Measurements from ENCODE around the gene ITPRID1. TPM values are rescaled to one million over a fixed set of nuclear protein-coding genes. Genes with fewer than 3 reads are reported as not detected.

The ITPRID1 gene
- total RNA-seq, 1 experiment from 2014 or later: not detected

DNA sequence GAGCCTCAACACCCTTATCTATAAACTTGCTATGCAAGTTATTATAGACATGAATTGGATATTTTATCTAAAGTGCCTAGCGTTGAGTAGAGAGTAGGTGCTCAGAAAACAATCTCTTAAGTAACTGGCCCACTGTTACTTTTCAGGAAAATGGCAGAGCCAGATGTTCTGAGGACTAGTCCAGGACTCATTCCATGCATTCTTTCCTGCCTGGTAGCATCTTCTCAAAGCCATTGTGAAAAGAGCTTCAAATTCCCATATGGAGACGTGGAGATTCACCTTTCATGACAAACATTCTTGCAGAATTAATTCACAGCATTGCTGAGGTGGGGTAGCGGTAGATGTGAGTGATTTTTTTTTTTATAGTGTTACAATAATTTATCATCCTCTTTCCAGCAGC, 35.9 kb upstream of the ITPRID1 start:
- ATAC-seq (no peak), DNase-seq (ENCODE audit: low read depth, low spot score) (no peak)
- H3K27ac ChIP-seq (ENCODE audit: low read depth, low read length): no peak overlapping the region
- H3K4me2 ChIP-seq (ENCODE audit: low read length): no peak overlapping the region
- TF ChIP-seq, protein P1, sequence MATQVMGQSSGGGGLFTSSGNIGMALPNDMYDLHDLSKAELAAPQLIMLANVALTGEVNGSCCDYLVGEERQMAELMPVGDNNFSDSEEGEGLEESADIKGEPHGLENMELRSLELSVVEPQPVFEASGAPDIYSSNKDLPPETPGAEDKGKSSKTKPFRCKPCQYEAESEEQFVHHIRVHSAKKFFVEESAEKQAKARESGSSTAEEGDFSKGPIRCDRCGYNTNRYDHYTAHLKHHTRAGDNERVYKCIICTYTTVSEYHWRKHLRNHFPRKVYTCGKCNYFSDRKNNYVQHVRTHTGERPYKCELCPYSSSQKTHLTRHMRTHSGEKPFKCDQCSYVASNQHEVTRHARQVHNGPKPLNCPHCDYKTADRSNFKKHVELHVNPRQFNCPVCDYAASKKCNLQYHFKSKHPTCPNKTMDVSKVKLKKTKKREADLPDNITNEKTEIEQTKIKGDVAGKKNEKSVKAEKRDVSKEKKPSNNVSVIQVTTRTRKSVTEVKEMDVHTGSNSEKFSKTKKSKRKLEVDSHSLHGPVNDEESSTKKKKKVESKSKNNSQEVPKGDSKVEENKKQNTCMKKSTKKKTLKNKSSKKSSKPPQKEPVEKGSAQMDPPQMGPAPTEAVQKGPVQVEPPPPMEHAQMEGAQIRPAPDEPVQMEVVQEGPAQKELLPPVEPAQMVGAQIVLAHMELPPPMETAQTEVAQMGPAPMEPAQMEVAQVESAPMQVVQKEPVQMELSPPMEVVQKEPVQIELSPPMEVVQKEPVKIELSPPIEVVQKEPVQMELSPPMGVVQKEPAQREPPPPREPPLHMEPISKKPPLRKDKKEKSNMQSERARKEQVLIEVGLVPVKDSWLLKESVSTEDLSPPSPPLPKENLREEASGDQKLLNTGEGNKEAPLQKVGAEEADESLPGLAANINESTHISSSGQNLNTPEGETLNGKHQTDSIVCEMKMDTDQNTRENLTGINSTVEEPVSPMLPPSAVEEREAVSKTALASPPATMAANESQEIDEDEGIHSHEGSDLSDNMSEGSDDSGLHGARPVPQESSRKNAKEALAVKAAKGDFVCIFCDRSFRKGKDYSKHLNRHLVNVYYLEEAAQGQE (IDR thresholded peaks at IDR 0.05; ENCODE audit: low read depth): no peak
- TF ChIP-seq CEBPB (IDR thresholded peaks at IDR 0.05; ENCODE audit: low read depth) (no peak), TCF7L2 (IDR thresholded peaks at IDR 0.05; ENCODE audit: borderline replicate concordance, extremely low read depth, insufficient read depth, insufficient read length) (no peak), EGR1 (IDR thresholded peaks at IDR 0.05; ENCODE audit: low read depth) (no peak), CBX3 (IDR thresholded peaks at IDR 0.05; ENCODE audit: low read depth) (no peak), EZH2 (IDR thresholded peaks at IDR 0.05) (no peak), POLR2AphosphoS5 (IDR thresholded peaks at IDR 0.05; ENCODE audit: low read depth, low read length) (no peak), SRF (IDR thresholded peaks at IDR 0.05; ENCODE audit: low read depth) (no peak), SP1 (IDR thresholded peaks at IDR 0.05; ENCODE audit: low read depth) (no peak), RAD21 (IDR thresholded peaks at IDR 0.05; ENCODE audit: low read depth) (no peak)
- TF ChIP-seq, protein P2, sequence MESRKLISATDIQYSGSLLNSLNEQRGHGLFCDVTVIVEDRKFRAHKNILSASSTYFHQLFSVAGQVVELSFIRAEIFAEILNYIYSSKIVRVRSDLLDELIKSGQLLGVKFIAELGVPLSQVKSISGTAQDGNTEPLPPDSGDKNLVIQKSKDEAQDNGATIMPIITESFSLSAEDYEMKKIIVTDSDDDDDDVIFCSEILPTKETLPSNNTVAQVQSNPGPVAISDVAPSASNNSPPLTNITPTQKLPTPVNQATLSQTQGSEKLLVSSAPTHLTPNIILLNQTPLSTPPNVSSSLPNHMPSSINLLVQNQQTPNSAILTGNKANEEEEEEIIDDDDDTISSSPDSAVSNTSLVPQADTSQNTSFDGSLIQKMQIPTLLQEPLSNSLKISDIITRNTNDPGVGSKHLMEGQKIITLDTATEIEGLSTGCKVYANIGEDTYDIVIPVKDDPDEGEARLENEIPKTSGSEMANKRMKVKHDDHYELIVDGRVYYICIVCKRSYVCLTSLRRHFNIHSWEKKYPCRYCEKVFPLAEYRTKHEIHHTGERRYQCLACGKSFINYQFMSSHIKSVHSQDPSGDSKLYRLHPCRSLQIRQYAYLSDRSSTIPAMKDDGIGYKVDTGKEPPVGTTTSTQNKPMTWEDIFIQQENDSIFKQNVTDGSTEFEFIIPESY (IDR thresholded peaks at IDR 0.05; ENCODE audit: extremely low read depth, insufficient replicate concordance, low read length): no peak
- TF ChIP-seq, protein P3, sequence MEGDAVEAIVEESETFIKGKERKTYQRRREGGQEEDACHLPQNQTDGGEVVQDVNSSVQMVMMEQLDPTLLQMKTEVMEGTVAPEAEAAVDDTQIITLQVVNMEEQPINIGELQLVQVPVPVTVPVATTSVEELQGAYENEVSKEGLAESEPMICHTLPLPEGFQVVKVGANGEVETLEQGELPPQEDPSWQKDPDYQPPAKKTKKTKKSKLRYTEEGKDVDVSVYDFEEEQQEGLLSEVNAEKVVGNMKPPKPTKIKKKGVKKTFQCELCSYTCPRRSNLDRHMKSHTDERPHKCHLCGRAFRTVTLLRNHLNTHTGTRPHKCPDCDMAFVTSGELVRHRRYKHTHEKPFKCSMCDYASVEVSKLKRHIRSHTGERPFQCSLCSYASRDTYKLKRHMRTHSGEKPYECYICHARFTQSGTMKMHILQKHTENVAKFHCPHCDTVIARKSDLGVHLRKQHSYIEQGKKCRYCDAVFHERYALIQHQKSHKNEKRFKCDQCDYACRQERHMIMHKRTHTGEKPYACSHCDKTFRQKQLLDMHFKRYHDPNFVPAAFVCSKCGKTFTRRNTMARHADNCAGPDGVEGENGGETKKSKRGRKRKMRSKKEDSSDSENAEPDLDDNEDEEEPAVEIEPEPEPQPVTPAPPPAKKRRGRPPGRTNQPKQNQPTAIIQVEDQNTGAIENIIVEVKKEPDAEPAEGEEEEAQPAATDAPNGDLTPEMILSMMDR (IDR thresholded peaks at IDR 0.05 in 2 of 3, conservative IDR thresholded peaks at IDR 0.05 in 1 of 3; ENCODE audit: borderline replicate concordance in 1 of 3, insufficient read depth in 1 of 3, low read depth in 2 of 3, low read length in 2 of 3): no peak
- ChIA-PET POLR2A (no interaction called here), CTCF (no interaction called here), RAD21 (ENCODE audit: low non-redundant PET in 1 of 2, low total read pairs in 2 of 2, uncharacterized antibody in 2 of 2, unreplicated experiment in 2 of 2) (no interaction called here)
- no peak overlapping the region for H3K9ac ChIP-seq (ENCODE audit: low read length)
- no peak overlapping the region for H3K4me3 ChIP-seq (replicated peaks in 1 of 2; ENCODE audit: low read depth in 1 of 2, low read length in 2 of 2)
- H3K9me3 ChIP-seq (ENCODE audit: control insufficient read depth in 1 of 2, insufficient read depth in 1 of 2, low read depth in 1 of 2, low read length in 2 of 2): no peaks in the 10 kb centered on the region
- no peaks in the 10 kb centered on the region for H3K79me2 ChIP-seq (ENCODE audit: insufficient read depth, low read length)
- H4K20me1 ChIP-seq (ENCODE audit: insufficient read depth): no peaks in the 10 kb centered on the region
- no peaks in the 10 kb centered on the region for H3K9me2 ChIP-seq (ENCODE audit: insufficient read depth)
- H3K4me1 ChIP-seq (ENCODE audit: control insufficient read depth in 1 of 2, insufficient read depth in 2 of 2, low read length in 2 of 2): no peaks in the 10 kb centered on the region
- no peaks in the 10 kb centered on the region for H3K36me3 ChIP-seq (ENCODE audit: control insufficient read depth in 1 of 2, insufficient read depth in 2 of 2, low read length in 2 of 2)
- no TSS peak for BruUV-seq (replicated peaks)
- no peak overlapping the region for H2AFZ ChIP-seq (ENCODE audit: low read depth, low read length, poor library complexity, severe bottlenecking)
- peaks cover 20% of the 10 kb centered on the region for H3K27me3 ChIP-seq (ENCODE audit: insufficient read depth, low read length)
- intact Hi-C loops (cut with micrococcal nuclease): no loop called here

Data from HCT116 (cell line).